ENCODE data around the gene BMX.

DNA sequence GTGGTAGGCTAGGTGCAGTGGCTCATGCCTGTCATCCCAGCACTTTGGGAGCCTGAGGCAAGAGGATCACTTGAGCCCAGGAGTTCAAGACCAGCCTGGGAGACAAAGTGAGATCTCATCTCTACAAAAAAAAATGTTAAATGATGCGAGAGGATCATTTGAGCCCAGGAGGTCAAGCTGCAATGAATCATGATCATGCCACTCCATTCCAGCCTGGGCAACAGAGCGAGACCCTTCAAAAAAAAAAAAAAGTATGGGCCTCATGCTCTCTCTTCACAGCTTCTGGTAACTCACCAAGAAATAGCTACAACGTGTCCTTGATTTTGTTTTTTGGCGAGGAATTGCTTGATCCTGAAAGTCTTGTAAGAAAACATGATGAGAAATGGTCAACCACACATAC lies 98.9 kb downstream of the BMX start:
- TF ChIP-seq, protein P1, sequence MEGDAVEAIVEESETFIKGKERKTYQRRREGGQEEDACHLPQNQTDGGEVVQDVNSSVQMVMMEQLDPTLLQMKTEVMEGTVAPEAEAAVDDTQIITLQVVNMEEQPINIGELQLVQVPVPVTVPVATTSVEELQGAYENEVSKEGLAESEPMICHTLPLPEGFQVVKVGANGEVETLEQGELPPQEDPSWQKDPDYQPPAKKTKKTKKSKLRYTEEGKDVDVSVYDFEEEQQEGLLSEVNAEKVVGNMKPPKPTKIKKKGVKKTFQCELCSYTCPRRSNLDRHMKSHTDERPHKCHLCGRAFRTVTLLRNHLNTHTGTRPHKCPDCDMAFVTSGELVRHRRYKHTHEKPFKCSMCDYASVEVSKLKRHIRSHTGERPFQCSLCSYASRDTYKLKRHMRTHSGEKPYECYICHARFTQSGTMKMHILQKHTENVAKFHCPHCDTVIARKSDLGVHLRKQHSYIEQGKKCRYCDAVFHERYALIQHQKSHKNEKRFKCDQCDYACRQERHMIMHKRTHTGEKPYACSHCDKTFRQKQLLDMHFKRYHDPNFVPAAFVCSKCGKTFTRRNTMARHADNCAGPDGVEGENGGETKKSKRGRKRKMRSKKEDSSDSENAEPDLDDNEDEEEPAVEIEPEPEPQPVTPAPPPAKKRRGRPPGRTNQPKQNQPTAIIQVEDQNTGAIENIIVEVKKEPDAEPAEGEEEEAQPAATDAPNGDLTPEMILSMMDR (IDR thresholded peaks at IDR 0.05; ENCODE audit: poor library complexity, severe bottlenecking): no peak
- no peak for TF ChIP-seq POLR2AphosphoS5 (IDR thresholded peaks at IDR 0.05)
- TF ChIP-seq REST (IDR thresholded peaks at IDR 0.05; ENCODE audit: borderline replicate concordance): no peak
- no peak for TF ChIP-seq RAD21 (conservative IDR thresholded peaks at IDR 0.05)
- TF ChIP-seq TAF1 (IDR thresholded peaks at IDR 0.05; ENCODE audit: low read depth): no peak
- TF ChIP-seq EZH2 (IDR thresholded peaks at IDR 0.05; ENCODE audit: borderline replicate concordance, insufficient read depth, low read length, poor library complexity, severe bottlenecking): no peak
- TF ChIP-seq EP300 (conservative IDR thresholded peaks at IDR 0.05; ENCODE audit: poor library complexity, severe bottlenecking): no peak
- TF ChIP-seq MXI1 (conservative IDR thresholded peaks at IDR 0.05; ENCODE audit: poor library complexity, severe bottlenecking): no peak

Data from neural cell (in vitro differentiated cells).